Measurements from ENCODE around the gene COL5A1.

COL5A1 gene

GRCh38 chr9:134840511-134840910, 198.9 kb downstream of the COL5A1 start:
- WGBS (ENCODE audit: extremely low coverage, insufficient coverage, low lambda C conversion rate), result no CpG with 5 or more reads among the region's 12 CpGs
- peaks cover 18% of the 10 kb centered on the region for H3K36me3 ChIP-seq (ENCODE audit: control insufficient read depth, insufficient read depth, low read length)
- H3K4me2 ChIP-seq (ENCODE audit: low read length), result no peak overlapping the region

GRCh38 chr9:134841180-134841904, 199.7 kb downstream of the COL5A1 start:
- H3K4me3 ChIP-seq (ENCODE audit: low read length), result no peak overlapping the region
- H3K18ac ChIP-seq (ENCODE audit: low read length), result no peak overlapping the region
- no peaks in the 10 kb centered on the region for H3K79me1 ChIP-seq (ENCODE audit: low read length)
- H3K56ac ChIP-seq (ENCODE audit: low read length), result no peak overlapping the region
- no peak for DNase-seq
- no peak overlapping the region for H4K8ac ChIP-seq (ENCODE audit: low read depth, low read length)
- H3K4me1 ChIP-seq (ENCODE audit: control insufficient read depth, low read depth, low read length), result no peaks in the 10 kb centered on the region
- H2BK5ac ChIP-seq (ENCODE audit: low read length), result no peak overlapping the region
- H4K5ac ChIP-seq (ENCODE audit: low read length), result no peak overlapping the region
- no peaks in the 10 kb centered on the region for H3K79me2 ChIP-seq (ENCODE audit: control insufficient read depth, insufficient read depth, low read length)
- peaks cover 18% of the 10 kb centered on the region for H3K36me3 ChIP-seq (ENCODE audit: control insufficient read depth, insufficient read depth, low read length)
- H3K4ac ChIP-seq (ENCODE audit: low read depth, low read length), result no peak overlapping the region
- no peak overlapping the region for H2AK5ac ChIP-seq (ENCODE audit: low read length)
- no peak overlapping the region for H2BK15ac ChIP-seq (replicated peaks; ENCODE audit: low read depth)
- no peak overlapping the region for H3K27ac ChIP-seq (ENCODE audit: low read depth, low read length)
- no peak overlapping the region for H3K23ac ChIP-seq (ENCODE audit: low read length)
- no peaks in the 10 kb centered on the region for H3K27me3 ChIP-seq (ENCODE audit: insufficient read depth, low read length, poor library complexity)
- H2BK120ac ChIP-seq (ENCODE audit: low read depth, low read length), result no peak overlapping the region
- no CpG with 5 or more reads among the region's 15 CpGs for WGBS (ENCODE audit: extremely low coverage, insufficient coverage, low lambda C conversion rate)
- H3K4me2 ChIP-seq (ENCODE audit: low read length), result no peak overlapping the region
- no peak overlapping the region for H3K9ac ChIP-seq (ENCODE audit: low read length)

More at GRCh38 chr9:134840511-134840910, 198.9 kb downstream of the COL5A1 start:
- Histone ChIP-seq H3K18ac (ENCODE audit: low read length) (no peak overlapping the region), H3K27ac (ENCODE audit: low read depth, low read length) (no peak overlapping the region), H3K4me1 (ENCODE audit: control insufficient read depth, low read depth, low read length) (no peaks in the 10 kb centered on the region), H2BK5ac (ENCODE audit: low read length) (no peak overlapping the region), H3K4ac (ENCODE audit: low read depth, low read length) (no peak overlapping the region), H2BK15ac (replicated peaks; ENCODE audit: low read depth) (no peak overlapping the region), H3K9ac (ENCODE audit: low read length) (no peak overlapping the region), H2BK120ac (ENCODE audit: low read depth, low read length) (no peak overlapping the region), H3K56ac (ENCODE audit: low read length) (no peak overlapping the region), H3K4me3 (ENCODE audit: low read length) (no peak overlapping the region), H4K5ac (ENCODE audit: low read length) (no peak overlapping the region), H2AK5ac (ENCODE audit: low read length) (no peak overlapping the region), H3K23ac (ENCODE audit: low read length) (no peak overlapping the region), H3K27me3 (ENCODE audit: insufficient read depth, low read length, poor library complexity) (no peaks in the 10 kb centered on the region), H3K79me2 (ENCODE audit: control insufficient read depth, insufficient read depth, low read length) (no peaks in the 10 kb centered on the region), H4K8ac (ENCODE audit: low read depth, low read length) (no peak overlapping the region), H3K79me1 (ENCODE audit: low read length) (no peaks in the 10 kb centered on the region)
- DNase-seq, result no peak

- Histone ChIP-seq H3K27ac (ENCODE audit: low read depth, low read length) (no peak overlapping the region), H3K4me1 (ENCODE audit: control insufficient read depth, low read depth, low read length) (no peaks in the 10 kb centered on the region), H2BK120ac (ENCODE audit: low read depth, low read length) (no peak overlapping the region), H3K4me2 (ENCODE audit: low read length) (no peak overlapping the region), H2BK15ac (replicated peaks; ENCODE audit: low read depth) (no peak overlapping the region), H3K9ac (ENCODE audit: low read length) (no peak overlapping the region), H3K36me3 (ENCODE audit: control insufficient read depth, insufficient read depth, low read length) (peaks cover 15% of the 10 kb centered on the region), H4K5ac (ENCODE audit: low read length) (no peak overlapping the region), H3K79me2 (ENCODE audit: control insufficient read depth, insufficient read depth, low read length) (no peaks in the 10 kb centered on the region), H3K18ac (ENCODE audit: low read length) (no peak overlapping the region), H2BK5ac (ENCODE audit: low read length) (no peak overlapping the region), H3K23ac (ENCODE audit: low read length) (no peak overlapping the region), H3K79me1 (ENCODE audit: low read length) (no peaks in the 10 kb centered on the region), H4K8ac (ENCODE audit: low read depth, low read length) (no peak overlapping the region), H3K27me3 (ENCODE audit: insufficient read depth, low read length, poor library complexity) (no peaks in the 10 kb centered on the region), H3K4me3 (ENCODE audit: low read length) (no peak overlapping the region), H2AK5ac (ENCODE audit: low read length) (no peak overlapping the region), H3K4ac (ENCODE audit: low read depth, low read length) (no peak overlapping the region), H3K56ac (ENCODE audit: low read length) (no peak overlapping the region)
- WGBS (ENCODE audit: extremely low coverage, insufficient coverage, low lambda C conversion rate), result no CpG with 5 or more reads among the region's 22 CpGs
- no peak for DNase-seq
Observed at GRCh38 chr9:134842321-134842720, 200.7 kb downstream of the COL5A1 start.

GRCh38 chr9:134843740-134844139, 202.1 kb downstream of the COL5A1 start:
- Histone ChIP-seq H2BK120ac (ENCODE audit: low read depth, low read length) (no peak overlapping the region), H3K23ac (ENCODE audit: low read length) (no peak overlapping the region), H2BK5ac (ENCODE audit: low read length) (no peak overlapping the region), H3K4me1 (ENCODE audit: control insufficient read depth, low read depth, low read length) (no peaks in the 10 kb centered on the region), H3K9ac (ENCODE audit: low read length) (no peak overlapping the region), H4K8ac (ENCODE audit: low read depth, low read length) (no peak overlapping the region), H2BK15ac (replicated peaks; ENCODE audit: low read depth) (no peak overlapping the region), H3K4ac (ENCODE audit: low read depth, low read length) (no peak overlapping the region), H3K27me3 (ENCODE audit: insufficient read depth, low read length, poor library complexity) (no peaks in the 10 kb centered on the region), H3K36me3 (ENCODE audit: control insufficient read depth, insufficient read depth, low read length) (peaks cover 13% of the 10 kb centered on the region), H3K27ac (ENCODE audit: low read depth, low read length) (no peak overlapping the region), H3K4me3 (ENCODE audit: low read length) (no peak overlapping the region), H4K5ac (ENCODE audit: low read length) (no peak overlapping the region), H3K79me1 (ENCODE audit: low read length) (no peaks in the 10 kb centered on the region), H3K79me2 (ENCODE audit: control insufficient read depth, insufficient read depth, low read length) (no peaks in the 10 kb centered on the region), H3K18ac (ENCODE audit: low read length) (no peak overlapping the region), H2AK5ac (ENCODE audit: low read length) (no peak overlapping the region), H3K56ac (ENCODE audit: low read length) (no peak overlapping the region), H3K4me2 (ENCODE audit: low read length) (no peak overlapping the region)
- DNase-seq, result no peak
- no CpG with 5 or more reads among the region's 18 CpGs for WGBS (ENCODE audit: extremely low coverage, insufficient coverage, low lambda C conversion rate)

- Histone ChIP-seq H3K23ac (ENCODE audit: low read length) (no peak overlapping the region), H2BK5ac (ENCODE audit: low read length) (no peak overlapping the region), H2BK15ac (replicated peaks; ENCODE audit: low read depth) (no peak overlapping the region), H3K4ac (ENCODE audit: low read depth, low read length) (no peak overlapping the region), H4K5ac (ENCODE audit: low read length) (no peak overlapping the region), H3K18ac (ENCODE audit: low read length) (no peak overlapping the region), H3K4me2 (ENCODE audit: low read length) (no peak overlapping the region), H3K27me3 (ENCODE audit: insufficient read depth, low read length, poor library complexity) (no peaks in the 10 kb centered on the region), H3K79me1 (ENCODE audit: low read length) (no peaks in the 10 kb centered on the region), H3K27ac (ENCODE audit: low read depth, low read length) (no peak overlapping the region), H2BK120ac (ENCODE audit: low read depth, low read length) (no peak overlapping the region), H3K56ac (ENCODE audit: low read length) (no peak overlapping the region), H3K4me3 (ENCODE audit: low read length) (no peak overlapping the region), H3K9ac (ENCODE audit: low read length) (no peak overlapping the region), H3K36me3 (ENCODE audit: control insufficient read depth, insufficient read depth, low read length) (peaks cover 13% of the 10 kb centered on the region), H3K79me2 (ENCODE audit: control insufficient read depth, insufficient read depth, low read length) (no peaks in the 10 kb centered on the region), H4K8ac (ENCODE audit: low read depth, low read length) (no peak overlapping the region), H2AK5ac (ENCODE audit: low read length) (no peak overlapping the region), H3K4me1 (ENCODE audit: control insufficient read depth, low read depth, low read length) (no peaks in the 10 kb centered on the region)
- no CpG with 5 or more reads among the region's 8 CpGs for WGBS (ENCODE audit: extremely low coverage, insufficient coverage, low lambda C conversion rate)
- no peak for DNase-seq
Observed at GRCh38 chr9:134844821-134845220, 203.2 kb downstream of the COL5A1 start.

- Histone ChIP-seq H4K8ac (ENCODE audit: low read depth, low read length) (no peak overlapping the region), H3K27ac (ENCODE audit: low read depth, low read length) (no peak overlapping the region), H2BK15ac (replicated peaks; ENCODE audit: low read depth) (no peak overlapping the region), H3K4me1 (ENCODE audit: control insufficient read depth, low read depth, low read length) (no peaks in the 10 kb centered on the region), H3K9ac (ENCODE audit: low read length) (no peak overlapping the region), H3K4me3 (ENCODE audit: low read length) (no peak overlapping the region), H2AK5ac (ENCODE audit: low read length) (no peak overlapping the region), H3K36me3 (ENCODE audit: control insufficient read depth, insufficient read depth, low read length) (peaks cover 10% of the 10 kb centered on the region), H4K5ac (ENCODE audit: low read length) (no peak overlapping the region), H3K4ac (ENCODE audit: low read depth, low read length) (no peak overlapping the region), H2BK5ac (ENCODE audit: low read length) (no peak overlapping the region), H3K27me3 (ENCODE audit: insufficient read depth, low read length, poor library complexity) (no peaks in the 10 kb centered on the region), H3K4me2 (ENCODE audit: low read length) (no peak overlapping the region), H3K79me2 (ENCODE audit: control insufficient read depth, insufficient read depth, low read length) (no peaks in the 10 kb centered on the region), H3K18ac (ENCODE audit: low read length) (no peak overlapping the region), H2BK120ac (ENCODE audit: low read depth, low read length) (no peak overlapping the region), H3K56ac (ENCODE audit: low read length) (no peak overlapping the region), H3K23ac (ENCODE audit: low read length) (no peak overlapping the region), H3K79me1 (ENCODE audit: low read length) (no peaks in the 10 kb centered on the region)
- no CpG with 5 or more reads among the region's 16 CpGs for WGBS (ENCODE audit: extremely low coverage, insufficient coverage, low lambda C conversion rate)
- no peak for DNase-seq
Observed at GRCh38 chr9:134846187-134846586, 204.6 kb downstream of the COL5A1 start.
